GM18511 (cell line): ENCODE results near the gene VIPR2.
"Not testable (repeated sequence)": the region's sequence is repeated elsewhere in the genome, so short reads cannot be mapped to it uniquely, and the experiment has no call there.

Experiments
- ATAC-seq: cut with Tn5 transposase; IDR thresholded peaks from one replicate; pipeline ENCODE4 v1.9.1; 2021; ENCODE audit warnings: mild to moderate bottlenecking, moderate library complexity; ENCODE audit not compliant: unreplicated experiment

VIPR2 gene

DNA sequence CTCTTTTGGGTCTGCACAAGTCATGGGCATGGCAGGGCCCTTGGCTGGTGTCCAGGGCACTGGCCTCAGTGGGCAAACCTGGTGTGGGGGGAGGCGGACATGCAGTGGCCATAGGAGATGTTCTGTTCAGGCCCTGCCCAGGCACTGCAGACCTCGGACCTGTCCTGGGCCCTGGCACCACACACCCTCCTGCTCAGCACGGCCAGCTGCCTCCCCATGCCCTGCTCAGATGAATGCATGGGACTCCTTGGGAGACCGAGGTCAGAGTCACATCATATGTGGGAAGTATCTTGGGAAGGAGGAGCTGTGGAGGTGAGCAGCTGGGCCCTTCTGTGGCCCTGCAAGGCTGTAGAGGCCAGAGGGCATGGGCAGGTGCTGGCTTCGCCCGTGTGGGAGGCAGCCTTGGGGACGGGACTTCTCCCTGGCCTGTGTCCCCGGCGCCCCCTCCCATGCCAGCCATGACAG, 130.8 kb downstream of the VIPR2 start:
- ATAC-seq, result no peak

DNA sequence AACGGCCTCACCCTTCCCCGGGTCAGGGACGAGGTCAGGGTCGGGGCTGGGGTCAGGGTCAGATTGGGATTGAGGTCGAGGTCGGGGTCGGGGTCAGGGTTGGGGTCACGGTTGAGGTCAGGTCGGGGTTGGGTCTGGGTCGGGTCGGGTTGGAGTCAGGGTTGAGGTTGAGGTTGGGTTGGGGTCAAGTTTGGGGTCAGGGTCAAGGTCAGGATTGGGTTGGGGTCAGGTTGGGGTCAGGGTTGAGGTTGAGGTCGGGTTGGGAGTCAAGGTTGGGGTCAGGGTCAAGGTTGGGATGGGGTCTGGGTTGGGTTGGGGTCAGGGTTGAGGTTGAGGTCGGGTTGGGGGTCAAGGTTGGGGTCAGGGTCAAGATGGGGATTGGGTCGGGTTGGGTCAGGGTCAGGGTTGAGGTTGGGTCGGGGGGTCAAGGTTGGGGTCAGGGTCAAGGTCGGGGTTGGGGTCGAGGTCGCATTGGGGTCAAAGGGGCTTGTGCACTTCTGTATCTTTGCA, 131.4 kb downstream of the VIPR2 start:
- ATAC-seq, result no peak

DNA sequence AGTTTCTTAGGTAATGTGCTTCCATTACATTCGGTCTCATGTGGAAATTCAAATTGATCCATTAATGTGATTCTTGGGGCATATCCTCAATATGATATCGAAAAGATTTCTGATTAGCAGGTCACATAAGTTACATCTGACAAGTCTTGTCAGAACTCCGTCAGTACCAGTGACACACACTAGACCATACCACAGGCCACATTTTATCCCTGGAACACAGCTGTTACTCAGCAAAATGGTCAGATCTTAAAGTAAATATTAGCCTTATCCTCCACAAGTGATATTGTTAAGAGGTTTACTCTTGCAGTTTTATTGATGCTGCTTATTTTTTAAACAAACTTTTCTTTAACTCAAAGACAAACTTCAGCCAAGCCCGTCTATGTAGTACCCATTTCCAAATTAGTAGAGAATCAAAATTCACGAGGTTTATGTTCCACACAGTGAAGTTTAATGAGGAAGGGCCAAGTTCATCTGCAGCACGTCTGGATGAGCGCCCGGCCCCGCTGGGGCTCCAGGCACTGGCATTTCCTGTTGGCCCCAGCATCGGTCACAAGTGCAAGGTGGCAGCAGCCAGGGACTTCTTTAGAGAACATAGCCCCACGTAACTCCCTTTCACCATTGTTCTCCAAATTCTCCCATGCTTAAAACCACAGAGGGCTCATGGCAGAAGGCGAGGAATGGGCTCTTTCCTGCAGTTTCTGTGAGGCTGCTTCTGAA, 132.2 kb downstream of the VIPR2 start:
- ATAC-seq, result no peak

DNA sequence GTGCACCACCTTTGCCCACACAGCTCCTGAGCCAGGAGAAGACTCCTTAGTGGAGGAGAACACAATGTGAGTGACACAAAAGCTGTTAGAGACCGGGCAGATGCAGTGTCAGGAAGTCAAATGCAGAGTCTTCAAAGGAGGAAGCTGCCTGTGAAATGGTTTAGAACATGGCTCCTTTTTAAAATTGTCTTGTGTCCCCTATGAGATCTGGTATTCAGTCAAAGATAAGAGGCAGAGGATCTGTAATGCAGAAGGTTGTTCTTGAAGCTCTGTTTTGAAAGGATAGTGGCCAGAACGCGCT, 133.0 kb downstream of the VIPR2 start:
- no peak for ATAC-seq

DNA sequence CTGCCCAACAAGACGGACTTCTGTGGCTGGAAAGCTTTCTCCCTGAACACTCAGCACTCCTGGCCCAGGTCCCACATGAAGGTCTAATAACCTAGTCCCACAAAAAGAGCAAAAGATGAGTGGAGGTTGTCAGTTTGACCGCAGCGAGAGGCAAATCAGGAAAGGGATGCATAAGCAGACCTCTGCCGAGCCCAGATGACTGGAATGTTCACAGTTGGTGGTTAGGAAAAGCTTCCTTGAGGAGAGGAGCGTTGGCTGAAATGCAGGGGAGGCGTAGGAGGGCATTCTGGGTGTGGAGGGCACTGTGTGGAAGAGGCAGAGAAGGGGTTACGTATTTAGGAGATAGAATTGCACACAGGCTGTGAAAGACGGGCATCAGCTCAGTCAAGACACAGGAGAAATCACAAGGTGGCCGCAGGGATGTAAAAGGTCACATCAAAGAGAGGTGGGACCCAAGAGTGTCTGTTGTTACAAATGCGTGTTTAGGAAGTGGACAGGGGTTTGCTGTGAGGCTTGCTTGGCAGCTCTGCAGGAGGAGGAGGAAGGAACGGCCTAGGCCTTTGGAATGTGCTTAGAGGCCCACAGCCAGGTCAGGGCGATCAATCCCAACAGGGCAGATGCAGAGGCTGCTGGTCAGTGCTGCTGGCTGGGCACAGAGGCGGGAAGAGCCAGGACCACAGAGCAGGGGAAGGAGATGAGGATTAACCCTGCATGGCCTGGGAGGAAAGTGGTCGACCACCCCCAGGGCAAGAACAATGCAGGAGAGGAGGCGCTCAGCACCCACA, 133.5 kb downstream of the VIPR2 start:
- ATAC-seq, result no peak

DNA sequence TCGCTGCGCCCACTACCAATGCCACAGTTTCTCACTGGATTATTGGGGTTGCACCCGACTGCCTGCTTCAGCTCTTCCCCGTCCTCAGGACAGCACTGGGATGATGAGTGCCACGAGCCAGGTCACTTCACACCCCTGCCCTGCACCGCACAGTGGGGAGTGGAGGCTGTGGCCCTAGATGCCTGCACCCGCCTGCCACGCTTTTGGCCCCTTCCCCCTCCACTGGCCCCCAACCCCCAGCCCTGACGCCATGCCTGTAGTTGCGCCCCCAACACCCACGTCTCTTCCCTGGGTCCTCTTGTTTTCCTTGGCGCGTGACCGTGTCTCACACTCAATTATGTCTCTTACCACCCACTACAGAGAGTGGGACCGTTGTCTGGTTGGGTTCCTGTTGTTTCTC, 134.3 kb downstream of the VIPR2 start:
- ATAC-seq, result no peak

DNA sequence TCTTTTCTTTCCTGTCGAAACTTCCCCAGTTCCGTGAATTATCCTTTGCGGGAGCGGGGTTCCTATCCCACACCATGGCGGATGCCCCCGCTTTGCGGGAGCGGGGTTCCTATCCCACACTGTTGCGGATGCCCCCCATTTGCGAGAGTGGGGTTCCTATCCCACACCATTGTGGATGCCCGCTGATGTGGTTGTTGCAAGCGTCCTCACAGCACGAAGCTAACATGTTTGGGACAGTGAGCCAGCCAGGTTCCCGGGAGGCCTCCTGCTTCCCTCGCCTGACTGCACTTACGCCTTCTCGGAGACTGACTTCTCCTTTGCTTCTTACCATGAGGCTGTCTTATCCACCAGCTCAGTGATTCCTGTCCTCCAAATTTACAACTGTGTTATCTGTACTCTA, 134.7 kb downstream of the VIPR2 start:
- ATAC-seq, result no peak

DNA sequence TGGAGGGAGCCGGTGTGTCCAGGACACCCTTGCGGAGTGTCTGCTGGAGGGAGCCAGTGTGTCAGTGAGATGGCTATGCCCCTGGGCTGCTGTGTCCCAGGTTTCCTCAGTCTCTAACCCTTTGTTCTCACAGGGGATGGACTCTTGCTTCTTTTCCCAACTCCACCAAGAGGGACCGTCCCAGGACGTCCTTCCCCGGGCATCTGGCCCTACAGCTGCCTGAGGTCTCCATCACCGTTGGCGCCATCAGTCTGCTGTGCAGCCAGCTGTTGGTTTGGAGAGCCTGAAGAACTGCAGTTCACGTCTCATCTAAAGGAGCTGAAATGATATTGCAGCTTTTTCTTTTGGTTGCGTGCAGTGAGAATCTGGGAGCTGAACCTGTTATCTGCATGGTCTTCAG, 136.2 kb downstream of the VIPR2 start:
- ATAC-seq, result no peak

DNA sequence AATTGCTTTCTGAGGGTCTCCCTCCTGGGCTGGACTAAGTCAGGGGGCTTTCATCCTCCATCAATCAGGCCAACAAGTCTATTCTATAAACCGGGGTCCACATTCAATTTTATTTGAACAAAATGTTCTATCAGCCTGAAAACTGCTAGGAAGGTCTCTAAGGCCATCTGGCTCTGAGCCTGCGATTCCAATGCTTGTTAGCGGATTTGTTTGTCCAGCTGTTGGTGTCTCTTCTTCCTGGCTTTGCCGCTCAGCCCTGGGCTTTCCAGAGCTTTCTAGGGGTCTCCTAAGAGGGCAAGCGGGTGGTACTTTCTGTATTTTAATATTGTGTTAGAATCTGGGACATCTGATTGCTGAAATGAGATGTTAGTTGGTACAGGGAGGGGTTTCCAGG, 136.7 kb downstream of the VIPR2 start:
- ATAC-seq, result no peak

DNA sequence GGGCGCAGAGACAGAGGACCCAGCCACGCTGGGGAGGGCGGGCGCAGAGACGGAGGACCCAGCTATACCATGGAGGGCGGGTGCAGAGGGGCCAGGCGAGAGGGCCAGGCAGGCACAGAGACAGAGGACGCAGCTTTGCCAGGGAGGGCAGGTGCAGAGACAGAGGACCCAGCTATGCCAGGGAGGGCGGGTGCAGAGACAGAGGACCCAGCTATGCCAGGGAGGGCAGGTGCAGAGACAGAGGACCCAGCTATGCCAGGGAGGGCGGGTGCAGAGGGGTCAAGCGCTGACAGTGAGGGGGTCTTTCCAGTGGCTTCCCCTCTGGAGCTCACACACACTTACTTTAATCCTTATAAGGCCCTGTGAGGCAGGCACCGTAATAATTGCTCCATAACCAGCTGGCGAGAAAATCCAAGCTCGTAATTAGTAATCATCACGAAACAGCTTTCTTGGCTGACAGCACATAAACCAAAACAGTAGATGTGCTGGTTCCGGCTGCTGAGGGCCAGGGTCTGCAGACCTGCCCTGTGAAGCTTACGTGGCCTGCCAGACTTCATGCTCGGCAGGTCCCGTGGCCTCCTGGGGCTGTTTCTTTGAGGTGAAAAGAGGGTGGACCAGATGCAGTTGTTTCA, 137.2 kb downstream of the VIPR2 start:
- no peak for ATAC-seq

DNA sequence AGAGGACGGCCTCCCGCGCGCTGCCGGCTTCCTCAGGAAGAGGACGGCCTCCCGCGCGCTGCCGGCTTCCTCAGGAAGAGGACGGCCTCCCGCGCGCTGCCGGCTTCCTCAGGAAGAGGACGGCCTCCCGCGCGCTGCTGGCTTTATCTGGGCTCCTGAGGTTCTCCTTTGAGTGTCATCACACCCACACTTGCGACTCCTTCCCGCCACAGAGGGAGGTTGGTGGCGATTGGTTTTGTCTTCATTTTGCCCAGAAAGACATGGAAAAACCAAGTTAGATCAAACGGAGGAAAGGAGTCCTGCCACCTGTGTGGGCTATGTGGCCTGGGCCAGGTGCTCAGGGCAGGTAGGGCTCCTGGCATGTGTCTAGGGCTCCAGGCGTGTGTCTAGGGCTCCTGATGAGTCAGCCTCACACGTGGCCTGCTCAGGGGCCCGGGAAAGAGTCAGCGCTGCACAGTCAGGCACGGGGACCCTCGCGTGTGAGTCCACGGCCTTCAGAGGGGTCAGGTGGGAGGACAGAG, 138.0 kb downstream of the VIPR2 start:
- peak; percentile 71 for ATAC-seq

DNA sequence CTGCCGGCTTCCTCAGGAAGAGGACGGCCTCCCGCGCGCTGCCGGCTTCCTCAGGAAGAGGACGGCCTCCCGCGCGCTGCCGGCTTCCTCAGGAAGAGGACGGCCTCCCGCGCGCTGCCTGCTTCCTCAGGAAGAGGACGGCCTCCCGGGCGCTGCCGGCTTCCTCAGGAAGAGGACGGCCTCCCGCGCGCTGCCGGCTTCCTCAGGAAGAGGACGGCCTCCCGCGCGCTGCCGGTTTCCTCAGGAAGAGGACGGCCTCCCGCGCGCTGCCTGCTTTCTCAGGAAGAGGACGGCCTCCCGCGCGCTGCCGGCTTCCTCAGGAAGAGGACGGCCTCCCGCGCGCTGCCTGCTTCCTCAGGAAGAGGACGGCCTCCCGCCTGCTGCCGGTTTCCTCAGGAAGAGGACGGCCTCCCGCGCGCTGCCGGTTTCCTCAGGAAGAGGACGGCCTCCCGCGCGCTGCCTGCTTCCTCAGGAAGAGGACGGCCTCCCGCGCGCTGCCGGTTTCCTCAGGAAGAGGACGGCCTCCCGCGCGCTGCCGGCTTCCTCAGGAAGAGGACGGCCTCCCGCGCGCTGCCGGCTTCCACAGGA, 138.6 kb downstream of the VIPR2 start:
- not testable (repeated sequence) for ATAC-seq

DNA sequence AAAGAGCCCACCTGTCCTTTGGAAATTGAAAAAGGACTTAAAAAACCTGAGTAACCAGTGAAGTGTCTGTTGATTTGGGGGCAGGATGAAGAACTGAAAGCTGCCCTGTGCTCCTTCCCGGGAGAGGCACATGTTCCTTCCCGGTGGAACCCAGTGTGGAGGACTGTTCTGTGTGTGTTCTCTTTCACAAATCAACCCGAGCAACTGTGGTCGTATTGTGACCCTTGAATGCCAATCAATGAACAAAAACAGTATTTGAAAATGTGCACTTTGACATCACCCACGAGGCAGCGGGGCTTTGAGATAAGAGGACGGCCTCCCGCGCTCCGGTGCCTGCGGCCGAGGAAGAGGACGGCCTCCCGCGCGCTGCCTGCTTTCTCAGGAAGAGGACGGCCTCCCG, 139.0 kb downstream of the VIPR2 start:
- ATAC-seq, result no peak

DNA sequence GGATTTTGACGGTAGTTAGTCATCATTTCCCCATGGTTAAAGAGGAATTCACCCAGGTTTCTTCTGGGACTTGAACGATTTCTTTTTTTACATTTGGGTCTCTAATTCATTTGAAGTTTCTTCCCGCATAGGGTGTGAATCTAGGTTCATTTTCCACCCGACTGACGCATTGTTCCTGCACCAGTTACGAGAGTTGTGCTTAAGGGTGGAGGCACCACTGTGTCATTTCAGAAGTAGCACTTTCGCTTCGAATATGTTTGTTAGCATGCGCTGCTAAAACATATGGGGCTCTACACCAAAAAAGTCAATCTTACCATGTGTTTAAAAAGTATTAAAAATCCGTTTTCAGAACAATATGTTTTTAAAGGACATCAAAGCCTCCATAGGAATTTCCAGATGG, 140.3 kb downstream of the VIPR2 start:
- ATAC-seq, result no peak

DNA sequence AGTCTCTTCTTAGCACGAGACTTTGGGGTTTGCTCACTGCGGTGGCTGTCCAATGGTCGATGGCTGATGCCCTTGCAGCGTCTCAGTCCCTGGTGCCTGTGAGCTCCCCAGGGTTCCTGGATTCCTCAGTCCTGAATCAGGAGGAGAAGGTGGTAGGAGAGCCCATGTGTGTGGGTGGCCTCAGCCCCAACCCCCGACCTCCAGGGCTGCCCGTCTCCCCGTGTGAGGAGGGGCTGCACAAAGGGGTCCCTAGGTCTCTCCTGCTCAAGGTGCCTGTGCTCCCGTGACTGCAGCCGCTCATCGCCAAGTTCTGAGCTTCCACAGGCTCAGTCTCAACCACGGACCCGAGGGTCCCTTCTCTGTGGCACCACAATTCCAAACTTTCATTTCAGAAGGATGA, 142.9 kb downstream of the VIPR2 start:
- no peak for ATAC-seq

DNA sequence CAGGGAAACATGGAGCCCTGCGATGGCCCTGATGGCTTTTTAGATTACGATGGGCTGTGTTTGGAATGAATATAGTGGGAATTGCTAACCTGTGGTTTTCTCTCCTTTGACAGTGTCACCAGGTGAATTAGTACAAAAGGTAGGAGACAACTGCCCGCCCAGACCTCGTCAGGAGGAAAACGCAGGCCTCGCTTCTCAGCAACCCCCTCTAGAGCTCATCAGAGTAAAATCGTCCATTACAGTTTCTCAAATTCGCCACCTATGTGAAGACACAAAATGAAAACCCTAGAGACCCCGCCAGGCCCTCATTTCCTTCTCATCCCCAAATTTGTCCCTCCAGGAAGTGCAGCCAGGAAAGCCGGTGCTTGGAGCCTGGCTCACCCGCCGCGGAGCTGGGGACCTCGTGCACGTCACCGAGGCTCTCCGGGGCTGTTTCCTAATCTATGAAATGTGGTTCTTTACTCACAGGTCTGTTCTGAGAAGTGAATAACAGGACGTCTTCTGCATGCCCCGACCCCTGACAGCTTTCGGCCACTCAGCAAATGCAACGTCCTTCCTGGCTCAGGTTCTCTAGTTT, 143.7 kb downstream of the VIPR2 start:
- no peak for ATAC-seq

DNA sequence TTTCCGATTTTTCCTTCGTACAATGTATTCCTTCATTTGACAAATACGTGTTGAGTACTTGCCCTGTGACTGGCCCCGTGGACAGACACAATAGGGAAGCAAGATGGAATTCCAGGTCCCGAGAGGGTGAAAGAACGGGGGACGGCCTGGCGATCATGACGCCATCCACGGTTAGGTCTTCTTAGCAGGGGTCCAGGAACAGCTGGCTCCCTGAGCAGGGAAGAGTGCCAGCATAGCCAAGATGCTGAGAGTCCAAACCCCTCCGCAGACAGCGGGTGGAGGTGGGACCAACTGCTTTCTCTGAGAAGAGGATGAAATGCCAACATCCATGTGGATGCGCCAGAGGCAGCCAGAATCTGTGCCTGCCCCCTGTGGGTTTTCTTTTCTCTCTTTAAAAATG, 144.6 kb downstream of the VIPR2 start:
- no peak for ATAC-seq

DNA sequence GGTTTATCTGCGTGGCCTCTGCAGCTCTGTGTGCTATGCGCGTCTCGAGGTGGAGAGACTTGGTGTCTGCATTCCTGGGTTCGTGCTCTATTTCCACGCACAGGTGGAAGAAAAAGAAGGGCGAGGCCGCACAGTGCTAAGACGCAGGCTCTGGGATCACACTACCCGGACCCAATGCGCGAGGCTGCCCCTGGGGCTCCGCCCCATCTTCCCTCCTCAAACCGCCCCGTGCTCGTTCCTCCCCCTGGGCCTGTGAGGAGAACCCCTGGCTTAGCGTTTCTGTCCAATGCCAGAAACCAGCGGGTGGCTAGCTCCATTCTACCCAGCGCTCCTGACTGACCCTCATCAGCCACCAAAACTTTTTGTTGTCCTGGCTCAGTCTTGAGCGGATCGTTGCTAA, 145.2 kb downstream of the VIPR2 start:
- ATAC-seq, result no peak

DNA sequence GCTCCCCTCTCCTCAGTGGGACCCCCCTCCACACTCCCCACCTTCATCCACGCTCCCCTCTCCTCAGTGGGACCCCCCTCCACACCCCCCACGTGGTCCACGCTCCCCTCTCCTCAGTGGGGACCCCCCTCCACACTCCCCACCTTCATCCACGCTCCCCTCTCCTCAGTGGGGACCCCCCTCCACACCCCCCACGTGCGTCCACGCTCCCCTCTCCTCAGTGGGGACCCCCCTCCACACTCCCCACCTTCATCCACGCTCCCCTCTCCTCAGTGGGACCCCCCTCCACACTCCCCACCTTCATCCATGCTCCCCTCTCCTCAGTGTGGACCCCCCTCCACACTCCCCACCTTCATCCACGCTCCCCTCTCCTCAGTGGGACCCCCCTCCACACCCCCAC, 146.4 kb downstream of the VIPR2 start:
- not testable (repeated sequence) for ATAC-seq

DNA sequence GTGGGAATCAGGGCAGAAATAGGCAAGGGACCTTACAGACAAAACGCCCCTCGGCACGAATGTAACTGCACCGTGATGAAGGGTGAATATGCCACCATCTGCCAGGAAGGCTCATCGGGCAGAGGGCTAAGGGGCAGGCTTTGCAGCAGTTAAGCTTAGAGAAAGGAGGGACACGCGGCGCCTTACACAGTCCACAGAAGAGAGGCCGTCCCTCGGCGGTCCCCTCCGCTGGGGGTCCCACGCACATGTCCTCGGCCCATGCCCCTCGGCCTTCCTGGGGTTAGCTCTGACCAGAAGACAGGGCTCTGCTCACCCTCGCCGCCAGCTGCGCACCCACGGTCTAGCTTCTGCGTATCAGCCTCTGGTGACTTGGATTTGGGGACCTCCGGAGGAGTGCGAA, 147.2 kb downstream of the VIPR2 start:
- no peak for ATAC-seq

DNA sequence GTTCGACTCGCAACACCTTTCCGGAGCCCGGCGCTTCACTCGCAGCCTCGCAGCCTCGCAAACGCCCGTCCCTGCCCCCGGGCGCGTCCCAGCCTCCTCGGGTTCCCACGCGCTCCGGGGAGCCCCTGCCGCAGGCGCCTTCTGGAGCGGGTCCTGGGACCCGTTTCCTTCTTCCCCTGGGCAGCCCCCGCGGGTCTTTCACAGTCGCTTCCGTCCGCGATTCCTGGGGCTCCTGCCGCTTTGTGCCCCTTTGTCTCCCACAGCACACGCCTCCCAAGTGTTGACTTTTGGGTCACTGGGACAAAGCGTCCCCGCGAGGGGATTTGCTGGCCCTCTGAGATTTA, 147.6 kb downstream of the VIPR2 start:
- no peak for ATAC-seq
